BLaER1 treated with 17β-estradiol and CSF1 and Interleukin-3, amounts not matched to agents 10 nM and 100 nM (cell line): ENCODE measurements around the gene GNAO1.

Source experiments
- H3K27ac ChIP-seq, 11 experiments: shearing (Covaris generic); formaldehyde crosslinking; 2 replicates each; pipeline ENCODE4 v1.8.1; 2022
- H3K27me3 ChIP-seq, 11 experiments: shearing (Covaris generic); formaldehyde crosslinking; 2 replicates each; pipeline ENCODE4 v1.8.1; 2022
- H3K36me3 ChIP-seq, 11 experiments: shearing (Covaris generic); formaldehyde crosslinking; 2 replicates each; pipeline ENCODE4 v1.8.1; 2022
- H3K4me1 ChIP-seq, 10 experiments: shearing (Covaris generic); formaldehyde crosslinking; 2 replicates each; pipeline ENCODE4 v1.8.1; 2022
- H3K4me2 ChIP-seq, 11 experiments: shearing (Covaris generic); formaldehyde crosslinking; 2 replicates each; pipeline ENCODE4 v1.8.1; 2022
- H3K4me3 ChIP-seq, 10 experiments: shearing (Covaris generic); formaldehyde crosslinking; 2 replicates each; pipeline ENCODE4 v1.8.1; 2022
- H3K9ac ChIP-seq, 11 experiments: shearing (Covaris generic); formaldehyde crosslinking; 2 replicates each; pipeline ENCODE4 v1.8.1; 2022
- H3K9me3 ChIP-seq, 11 experiments: shearing (Covaris generic); formaldehyde crosslinking; replicated peaks in 1 of 11; 2 replicates each; pipeline ENCODE4 v1.8.1; 2022
- H4K20me1 ChIP-seq, 11 experiments: shearing (Covaris generic); formaldehyde crosslinking; 2 replicates each; pipeline ENCODE4 v1.8.1; 2022
- Cebpa-rat ChIP-seq, 11 experiments: shearing (Covaris generic); IDR thresholded peaks; 2 replicates each; pipeline ENCODE4 v1.8.1; 2022

Gene GNAO1

DNA sequence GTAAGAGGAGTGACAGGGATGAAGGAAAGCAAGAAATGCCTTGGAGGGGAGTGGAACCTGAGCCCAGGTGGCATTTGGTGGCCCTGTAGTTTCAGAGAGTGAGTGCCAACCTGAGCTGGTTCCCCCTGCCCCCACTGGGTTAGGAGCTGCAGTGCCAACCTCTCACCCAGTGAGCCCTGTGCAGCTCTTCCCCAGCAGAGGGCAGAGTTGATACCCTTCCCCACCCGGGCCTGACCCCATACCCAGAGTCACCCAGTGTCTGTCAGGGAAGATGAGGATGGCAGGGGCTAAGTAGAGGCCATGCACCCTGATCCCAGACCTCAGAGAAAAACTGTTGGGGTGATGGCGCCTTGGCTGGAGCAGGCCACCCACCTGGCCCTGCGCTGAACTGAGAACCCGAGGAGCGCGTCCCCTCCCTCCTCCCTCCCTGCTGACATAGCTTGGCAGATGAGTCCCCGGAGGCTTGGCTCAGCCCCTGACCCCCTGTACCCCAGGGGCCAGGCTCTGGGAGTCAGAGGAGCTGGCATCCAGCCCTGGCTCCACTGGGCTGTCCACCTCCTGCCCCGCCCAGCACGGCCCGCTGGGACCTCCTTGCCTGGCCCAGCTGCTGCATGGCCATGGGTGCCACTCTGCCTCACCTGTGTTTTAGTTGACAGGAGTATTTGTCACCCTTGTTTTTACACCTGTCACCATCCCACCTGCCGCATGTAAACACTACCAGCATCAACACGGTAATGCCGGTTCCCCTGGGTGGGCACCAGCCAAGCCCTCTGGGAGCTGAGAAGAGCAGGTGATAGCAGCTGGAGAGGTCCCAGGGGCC, 120.1 kb downstream of the GNAO1 start:
- TF ChIP-seq Cebpa-rat (IDR thresholded peaks at IDR 0.05): no peak
- Histone ChIP-seq H3K27me3 (no peaks in the 10 kb centered on the region), H3K27ac (no peak overlapping the region), H3K4me3 (no peak overlapping the region), H3K4me2 (peak overlapping the region in 7 of 11 experiments; percentile 12 to 52 (median 32); a peak in 11 of 22 replicates), H4K20me1 (peaks cover 0 to 3% (median 0%) of the 10 kb centered on the region in 11 experiments; a peak in 1 of 22 replicates), H3K4me1 (peaks cover 0 to 11% (median 6%) of the 10 kb centered on the region in 10 experiments; a peak in 8 of 20 replicates), H3K36me3 (no peaks in the 10 kb centered on the region), H3K9ac (no peak overlapping the region), H3K9me3 (no peaks in the 10 kb centered on the region)

DNA sequence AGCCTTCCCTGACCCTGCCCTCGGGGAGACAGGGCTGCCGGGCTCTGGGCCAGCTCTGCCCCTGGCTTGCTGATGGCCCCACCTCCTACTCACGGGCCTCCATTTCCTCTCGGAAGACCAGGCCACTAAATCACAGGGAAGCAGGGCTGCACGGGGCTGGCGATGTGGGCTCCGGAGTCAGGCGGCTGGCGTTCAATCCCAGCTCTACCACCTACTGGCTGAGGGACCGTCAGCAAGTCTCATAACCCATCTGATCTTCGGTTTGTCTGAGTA, 120.7 kb downstream of the GNAO1 start:
- H3K4me3 ChIP-seq: no peak overlapping the region
- peaks cover 0 to 11% (median 6%) of the 10 kb centered on the region in 10 experiments; a peak in 8 of 20 replicates for H3K4me1 ChIP-seq
- no peak overlapping the region for H3K27ac ChIP-seq
- H3K9ac ChIP-seq: no peak overlapping the region
- peak overlapping the region in 7 of 11 experiments; percentile 12 to 52 (median 32); a peak in 11 of 22 replicates for H3K4me2 ChIP-seq
- H4K20me1 ChIP-seq: peaks cover 0 to 3% (median 0%) of the 10 kb centered on the region in 11 experiments; a peak in 1 of 22 replicates
- no peaks in the 10 kb centered on the region for H3K27me3 ChIP-seq
- no peaks in the 10 kb centered on the region for H3K9me3 ChIP-seq
- no peak for TF ChIP-seq Cebpa-rat (IDR thresholded peaks at IDR 0.05)
- H3K36me3 ChIP-seq: no peaks in the 10 kb centered on the region

DNA sequence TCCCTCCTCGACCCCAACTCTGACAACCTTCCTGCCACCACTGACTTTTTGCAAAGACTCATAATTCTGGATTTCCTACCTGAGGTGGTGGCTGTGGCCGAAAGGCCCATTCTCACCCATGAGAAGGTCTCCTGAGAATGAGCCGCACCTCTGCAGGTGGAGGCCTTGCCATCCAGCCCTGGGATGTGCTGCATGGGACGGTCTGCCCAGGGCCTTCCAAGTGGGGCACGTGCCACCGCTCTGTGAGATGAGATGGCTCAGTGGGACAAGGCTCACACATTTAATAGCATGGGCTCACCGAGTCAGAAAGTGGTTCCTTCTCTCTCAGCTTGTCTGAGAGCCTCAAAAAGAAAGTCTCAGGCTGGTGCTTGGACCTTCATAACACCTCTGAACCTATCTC, 121.3 kb downstream of the GNAO1 start:
- no peak for TF ChIP-seq Cebpa-rat (IDR thresholded peaks at IDR 0.05)
- H3K9ac ChIP-seq: no peak overlapping the region

GRCh38 chr16:56314244-56314850, 123.1 kb downstream of the GNAO1 start:
- H3K9me3 ChIP-seq: no peaks in the 10 kb centered on the region
- no peak overlapping the region for H3K9ac ChIP-seq
- H3K27me3 ChIP-seq: peaks cover 0 to 6% (median 0%) of the 10 kb centered on the region in 11 experiments; a peak in 6 of 22 replicates
- no peak overlapping the region for H3K27ac ChIP-seq
- no peak for TF ChIP-seq Cebpa-rat (IDR thresholded peaks at IDR 0.05)
- no peak overlapping the region for H3K4me2 ChIP-seq
- H4K20me1 ChIP-seq: peaks cover 0 to 3% (median 0%) of the 10 kb centered on the region in 11 experiments; a peak in 3 of 22 replicates
- H3K4me3 ChIP-seq: no peak overlapping the region
- H3K4me1 ChIP-seq: peaks cover 0 to 22% (median 11%) of the 10 kb centered on the region in 10 experiments; a peak in 14 of 20 replicates
- H3K36me3 ChIP-seq: no peaks in the 10 kb centered on the region

More for the DNA sequence above, 121.3 kb downstream of the GNAO1 start:
- Histone ChIP-seq H4K20me1 (peaks cover 0 to 3% (median 0%) of the 10 kb centered on the region in 11 experiments; a peak in 1 of 22 replicates), H3K27me3 (no peaks in the 10 kb centered on the region), H3K9me3 (no peaks in the 10 kb centered on the region), H3K27ac (no peak overlapping the region), H3K4me3 (no peak overlapping the region), H3K4me2 (no peak overlapping the region), H3K36me3 (no peaks in the 10 kb centered on the region), H3K4me1 (peaks cover 0 to 11% (median 6%) of the 10 kb centered on the region in 10 experiments; a peak in 8 of 20 replicates)

GRCh38 chr16:56315955-56316354, 124.7 kb downstream of the GNAO1 start:
- TF ChIP-seq Cebpa-rat (IDR thresholded peaks at IDR 0.05): no peak
- Histone ChIP-seq H3K4me2 (no peak overlapping the region), H3K36me3 (no peaks in the 10 kb centered on the region), H3K9ac (no peak overlapping the region), H3K4me3 (no peak overlapping the region), H3K27me3 (peaks cover 0 to 6% (median 0%) of the 10 kb centered on the region in 11 experiments; a peak in 6 of 22 replicates), H3K4me1 (peaks cover 7 to 36% (median 21%) of the 10 kb centered on the region in 10 experiments), H3K27ac (no peak overlapping the region), H4K20me1 (peaks cover 0 to 16% (median 0%) of the 10 kb centered on the region in 11 experiments; a peak in 2 of 22 replicates), H3K9me3 (no peaks in the 10 kb centered on the region)

- Histone ChIP-seq H3K27ac (no peak overlapping the region), H4K20me1 (peaks cover 0 to 16% (median 0%) of the 10 kb centered on the region in 11 experiments; a peak in 2 of 22 replicates), H3K9me3 (no peaks in the 10 kb centered on the region), H3K9ac (no peak overlapping the region), H3K4me3 (no peak overlapping the region), H3K27me3 (peaks cover 0 to 6% (median 0%) of the 10 kb centered on the region in 11 experiments; a peak in 6 of 22 replicates), H3K36me3 (no peaks in the 10 kb centered on the region), H3K4me2 (no peak overlapping the region), H3K4me1 (peaks cover 9 to 38% (median 25%) of the 10 kb centered on the region in 10 experiments)
- no peak for TF ChIP-seq Cebpa-rat (IDR thresholded peaks at IDR 0.05)
Observed at GRCh38 chr16:56316545-56316944, 125.3 kb downstream of the GNAO1 start.

- Histone ChIP-seq H3K9me3 (no peaks in the 10 kb centered on the region), H3K27me3 (peaks cover 0 to 6% (median 0%) of the 10 kb centered on the region in 11 experiments; a peak in 6 of 22 replicates), H3K36me3 (no peaks in the 10 kb centered on the region), H4K20me1 (peaks cover 0 to 16% (median 0%) of the 10 kb centered on the region in 11 experiments; a peak in 2 of 22 replicates), H3K9ac (peak overlapping the region in 5 of 11 experiments; percentile 8 to 38 (median 18); a peak in 4 of 22 replicates), H3K4me2 (peak overlapping the region; percentile 61 to 87 (median 73)), H3K4me1 (peaks cover 9 to 35% (median 22%) of the 10 kb centered on the region in 10 experiments), H3K4me3 (peak overlapping the region in 2 of 10 experiments; percentile 2 to 34; a peak in 1 of 20 replicates), H3K27ac (no peak overlapping the region)
- TF ChIP-seq Cebpa-rat (IDR thresholded peaks at IDR 0.05): no peak
Observed at GRCh38 chr16:56317998-56318826, 126.9 kb downstream of the GNAO1 start.

DNA sequence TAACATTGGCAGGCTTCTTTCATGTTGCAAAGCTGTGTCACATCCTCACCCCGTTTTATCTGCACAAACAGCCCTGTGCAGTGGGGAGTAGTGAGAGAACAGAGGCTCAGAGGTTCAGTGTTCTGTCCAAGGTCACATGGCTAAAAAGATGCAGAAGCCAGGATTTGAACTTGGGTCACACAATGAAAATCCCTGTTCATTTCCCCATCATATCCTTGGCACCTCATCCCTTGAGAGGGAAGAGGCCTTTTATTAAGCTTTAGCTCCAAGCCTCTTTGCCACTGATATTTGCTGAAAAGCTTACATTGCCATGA, 127.5 kb downstream of the GNAO1 start:
- Histone ChIP-seq H3K4me1 (peaks cover 9 to 35% (median 22%) of the 10 kb centered on the region in 10 experiments), H3K4me2 (peak overlapping the region in 1 of 11 experiments; percentile 71; a peak in 2 of 22 replicates), H4K20me1 (peaks cover 0 to 16% (median 0%) of the 10 kb centered on the region in 11 experiments; a peak in 2 of 22 replicates), H3K4me3 (no peak overlapping the region), H3K36me3 (no peaks in the 10 kb centered on the region), H3K9me3 (no peaks in the 10 kb centered on the region), H3K27me3 (peaks cover 0 to 6% (median 0%) of the 10 kb centered on the region in 11 experiments; a peak in 6 of 22 replicates), H3K9ac (no peak overlapping the region), H3K27ac (no peak overlapping the region)
- no peak for TF ChIP-seq Cebpa-rat (IDR thresholded peaks at IDR 0.05)
